ENCODE measurements around the gene SPHKAP.

Gene SPHKAP

GRCh38 chr2:228086561-228086960, 94.9 kb downstream of the SPHKAP start:
- Histone ChIP-seq H2AFZ (ENCODE audit: low read length) (no peak overlapping the region), H3K79me2 (ENCODE audit: insufficient read depth, low read length) (no peaks in the 10 kb centered on the region), H3K36me3 (ENCODE audit: insufficient read depth, low read length) (no peaks in the 10 kb centered on the region), H3K9me3 (ENCODE audit: low read length) (no peaks in the 10 kb centered on the region), H3K9me2 (ENCODE audit: low read depth, low read length) (no peaks in the 10 kb centered on the region), H3K27ac (ENCODE audit: low read depth, low read length, poor library complexity, severe bottlenecking) (no peak overlapping the region), H3K9ac (ENCODE audit: low read length) (no peak overlapping the region), H3K4me1 (ENCODE audit: insufficient read depth, low read length, severe bottlenecking) (no peaks in the 10 kb centered on the region), H3K4me3 (ENCODE audit: low read depth, low read length, poor library complexity, severe bottlenecking) (no peak overlapping the region), H3K27me3 (ENCODE audit: insufficient read depth, low read length) (no peaks in the 10 kb centered on the region), H3K4me2 (ENCODE audit: low read length) (no peak overlapping the region), H4K20me1 (ENCODE audit: insufficient read depth, low read length) (no peaks in the 10 kb centered on the region), H3F3A (ENCODE audit: insufficient read depth, low read length) (no peaks in the 10 kb centered on the region)
- TF ChIP-seq CTCF (IDR thresholded peaks at IDR 0.05; ENCODE audit: low read length) = no peak
- no peak for TF ChIP-seq EZH2 (IDR thresholded peaks at IDR 0.05; ENCODE audit: borderline replicate concordance, low read length)

- Histone ChIP-seq H4K20me1 (ENCODE audit: insufficient read depth, low read length) (no peaks in the 10 kb centered on the region), H3K4me2 (ENCODE audit: low read length) (no peak overlapping the region), H3K4me1 (ENCODE audit: insufficient read depth, low read length, severe bottlenecking) (no peaks in the 10 kb centered on the region), H3K27ac (ENCODE audit: low read depth, low read length, poor library complexity, severe bottlenecking) (no peak overlapping the region), H3K79me2 (ENCODE audit: insufficient read depth, low read length) (no peaks in the 10 kb centered on the region), H3K4me3 (ENCODE audit: low read depth, low read length, poor library complexity, severe bottlenecking) (no peak overlapping the region), H3K9ac (ENCODE audit: low read length) (no peak overlapping the region), H2AFZ (ENCODE audit: low read length) (no peak overlapping the region), H3K27me3 (ENCODE audit: insufficient read depth, low read length) (no peaks in the 10 kb centered on the region), H3K36me3 (ENCODE audit: insufficient read depth, low read length) (no peaks in the 10 kb centered on the region), H3K9me3 (ENCODE audit: low read length) (no peaks in the 10 kb centered on the region), H3K9me2 (ENCODE audit: low read depth, low read length) (no peaks in the 10 kb centered on the region), H3F3A (ENCODE audit: insufficient read depth, low read length) (no peaks in the 10 kb centered on the region)
- TF ChIP-seq CTCF (IDR thresholded peaks at IDR 0.05; ENCODE audit: low read length) (no peak), EZH2 (IDR thresholded peaks at IDR 0.05; ENCODE audit: borderline replicate concordance, low read length) (no peak)
Measured at GRCh38 chr2:228084717-228085116, 96.8 kb downstream of the SPHKAP start.

- no peak overlapping the region for H3K4me2 ChIP-seq (ENCODE audit: low read length)
- H3K27ac ChIP-seq (ENCODE audit: low read depth, low read length, poor library complexity, severe bottlenecking) = no peak overlapping the region
- H2AFZ ChIP-seq (ENCODE audit: low read length) = no peak overlapping the region
- no peaks in the 10 kb centered on the region for H3F3A ChIP-seq (ENCODE audit: insufficient read depth, low read length)
- H4K20me1 ChIP-seq (ENCODE audit: insufficient read depth, low read length) = no peaks in the 10 kb centered on the region
- TF ChIP-seq EZH2 (IDR thresholded peaks at IDR 0.05; ENCODE audit: borderline replicate concordance, low read length) (no peak), CTCF (IDR thresholded peaks at IDR 0.05; ENCODE audit: low read length) (no peak)
- H3K9me3 ChIP-seq (ENCODE audit: low read length) = no peaks in the 10 kb centered on the region
- H3K27me3 ChIP-seq (ENCODE audit: insufficient read depth, low read length) = no peaks in the 10 kb centered on the region
- H3K9ac ChIP-seq (ENCODE audit: low read length) = no peak overlapping the region
- H3K9me2 ChIP-seq (ENCODE audit: low read depth, low read length) = no peaks in the 10 kb centered on the region
- H3K4me1 ChIP-seq (ENCODE audit: insufficient read depth, low read length, severe bottlenecking) = no peaks in the 10 kb centered on the region
- no peaks in the 10 kb centered on the region for H3K36me3 ChIP-seq (ENCODE audit: insufficient read depth, low read length)
- H3K4me3 ChIP-seq (ENCODE audit: low read depth, low read length, poor library complexity, severe bottlenecking) = no peak overlapping the region
- H3K79me2 ChIP-seq (ENCODE audit: insufficient read depth, low read length) = no peaks in the 10 kb centered on the region
Measured at GRCh38 chr2:228083131-228083530, 98.4 kb downstream of the SPHKAP start.
